Measurements from ENCODE around the gene TPH2.

TPH2 gene

GRCh38 chr12:71945121-71945520 lies 6.5 kb downstream of the TPH2 start:
- DNase-seq (ENCODE audit: low read depth) = no peak
- Histone ChIP-seq H3K4me3 (ENCODE audit: low read length) (no peak overlapping the region), H3K9me3 (ENCODE audit: control insufficient read depth, low read length) (no peaks in the 10 kb centered on the region), H3K9ac (ENCODE audit: low read length) (no peak overlapping the region), H3K4me1 (ENCODE audit: control insufficient read depth, insufficient read depth, low read length) (no peaks in the 10 kb centered on the region), H3K27me3 (replicated peaks; ENCODE audit: control insufficient read depth, insufficient read depth, low read length) (peaks cover 9% of the 10 kb centered on the region), H3K36me3 (ENCODE audit: control insufficient read depth, insufficient read depth, low read length, severe bottlenecking) (no peaks in the 10 kb centered on the region)

- Histone ChIP-seq H3K4me3 (ENCODE audit: low read length) (no peak overlapping the region), H3K9ac (ENCODE audit: low read length) (no peak overlapping the region), H3K9me3 (ENCODE audit: control insufficient read depth, low read length) (no peaks in the 10 kb centered on the region), H3K4me1 (ENCODE audit: control insufficient read depth, insufficient read depth, low read length) (no peaks in the 10 kb centered on the region), H3K27me3 (replicated peaks; ENCODE audit: control insufficient read depth, insufficient read depth, low read length) (peaks cover 7% of the 10 kb centered on the region), H3K36me3 (ENCODE audit: control insufficient read depth, insufficient read depth, low read length, severe bottlenecking) (no peaks in the 10 kb centered on the region)
- DNase-seq (ENCODE audit: low read depth) = no peak
These were observed 7.2 kb downstream of the TPH2 start for GRCh38 chr12:71945883-71946282.

GRCh38 chr12:71947645-71948105 lies 9.0 kb downstream of the TPH2 start:
- Histone ChIP-seq H3K9ac (ENCODE audit: low read length) (no peak overlapping the region), H3K4me3 (ENCODE audit: low read length) (no peak overlapping the region), H3K4me1 (ENCODE audit: control insufficient read depth, insufficient read depth, low read length) (no peaks in the 10 kb centered on the region), H3K27me3 (replicated peaks; ENCODE audit: control insufficient read depth, insufficient read depth, low read length) (peaks cover 7% of the 10 kb centered on the region), H3K9me3 (ENCODE audit: control insufficient read depth, low read length) (no peaks in the 10 kb centered on the region), H3K36me3 (ENCODE audit: control insufficient read depth, insufficient read depth, low read length, severe bottlenecking) (no peaks in the 10 kb centered on the region)
- peak; percentile 50 for DNase-seq (ENCODE audit: low read depth)

GRCh38 chr12:71948390-71948789 lies 9.7 kb downstream of the TPH2 start:
- no peaks in the 10 kb centered on the region for H3K4me1 ChIP-seq (ENCODE audit: control insufficient read depth, insufficient read depth, low read length)
- peaks cover 7% of the 10 kb centered on the region for H3K27me3 ChIP-seq (replicated peaks; ENCODE audit: control insufficient read depth, insufficient read depth, low read length)
- H3K9me3 ChIP-seq (ENCODE audit: control insufficient read depth, low read length) = no peaks in the 10 kb centered on the region
- no peak overlapping the region for H3K9ac ChIP-seq (ENCODE audit: low read length)
- H3K4me3 ChIP-seq (ENCODE audit: low read length) = no peak overlapping the region
- no peak for DNase-seq (ENCODE audit: low read depth)
- no peaks in the 10 kb centered on the region for H3K36me3 ChIP-seq (ENCODE audit: control insufficient read depth, insufficient read depth, low read length, severe bottlenecking)

- no peaks in the 10 kb centered on the region for H3K36me3 ChIP-seq (ENCODE audit: control insufficient read depth, insufficient read depth, low read length, severe bottlenecking)
- no peak overlapping the region for H3K4me3 ChIP-seq (ENCODE audit: low read length)
- DNase-seq (ENCODE audit: low read depth) = no peak
- H3K4me1 ChIP-seq (ENCODE audit: control insufficient read depth, insufficient read depth, low read length) = no peaks in the 10 kb centered on the region
- no peaks in the 10 kb centered on the region for H3K9me3 ChIP-seq (ENCODE audit: control insufficient read depth, low read length)
- no peak overlapping the region for H3K9ac ChIP-seq (ENCODE audit: low read length)
- H3K27me3 ChIP-seq (replicated peaks; ENCODE audit: control insufficient read depth, insufficient read depth, low read length) = peaks cover 4% of the 10 kb centered on the region
These were observed 11.0 kb downstream of the TPH2 start for GRCh38 chr12:71949646-71950045.

GRCh38 chr12:71950404-71950803 lies 11.8 kb downstream of the TPH2 start:
- H3K9ac ChIP-seq (ENCODE audit: low read length) = no peak overlapping the region
- H3K36me3 ChIP-seq (ENCODE audit: control insufficient read depth, insufficient read depth, low read length, severe bottlenecking) = no peaks in the 10 kb centered on the region
- H3K4me1 ChIP-seq (ENCODE audit: control insufficient read depth, insufficient read depth, low read length) = no peaks in the 10 kb centered on the region
- H3K27me3 ChIP-seq (replicated peaks; ENCODE audit: control insufficient read depth, insufficient read depth, low read length) = no peaks in the 10 kb centered on the region
- H3K4me3 ChIP-seq (ENCODE audit: low read length) = no peak overlapping the region
- no peak for DNase-seq (ENCODE audit: low read depth)
- no peaks in the 10 kb centered on the region for H3K9me3 ChIP-seq (ENCODE audit: control insufficient read depth, low read length)

GRCh38 chr12:71950819-71951218 lies 12.2 kb downstream of the TPH2 start:
- DNase-seq (ENCODE audit: low read depth) = no peak
- Histone ChIP-seq H3K4me3 (ENCODE audit: low read length) (no peak overlapping the region), H3K4me1 (ENCODE audit: control insufficient read depth, insufficient read depth, low read length) (peaks cover 2% of the 10 kb centered on the region), H3K9ac (ENCODE audit: low read length) (no peak overlapping the region), H3K9me3 (ENCODE audit: control insufficient read depth, low read length) (no peaks in the 10 kb centered on the region), H3K36me3 (ENCODE audit: control insufficient read depth, insufficient read depth, low read length, severe bottlenecking) (no peaks in the 10 kb centered on the region), H3K27me3 (replicated peaks; ENCODE audit: control insufficient read depth, insufficient read depth, low read length) (no peaks in the 10 kb centered on the region)

GRCh38 chr12:71954083-71954778 lies 15.6 kb downstream of the TPH2 start:
- Histone ChIP-seq H3K4me1 (ENCODE audit: control insufficient read depth, insufficient read depth, low read length) (peaks cover 17% of the 10 kb centered on the region), H3K9me3 (ENCODE audit: control insufficient read depth, low read length) (no peaks in the 10 kb centered on the region), H3K9ac (ENCODE audit: low read length) (no peak overlapping the region), H3K27me3 (replicated peaks; ENCODE audit: control insufficient read depth, insufficient read depth, low read length) (no peaks in the 10 kb centered on the region), H3K4me3 (ENCODE audit: low read length) (no peak overlapping the region), H3K36me3 (ENCODE audit: control insufficient read depth, insufficient read depth, low read length, severe bottlenecking) (no peaks in the 10 kb centered on the region)
- DNase-seq (ENCODE audit: low read depth) = no peak

GRCh38 chr12:71954861-71955260 lies 16.2 kb downstream of the TPH2 start:
- no peak overlapping the region for H3K4me3 ChIP-seq (ENCODE audit: low read length)
- no peak for DNase-seq (ENCODE audit: low read depth)

GRCh38 chr12:71955970-71956369 lies 17.3 kb downstream of the TPH2 start:
- DNase-seq (ENCODE audit: low read depth) = peak; percentile 15
- H3K4me1 ChIP-seq (ENCODE audit: control insufficient read depth, insufficient read depth, low read length) = peaks cover 21% of the 10 kb centered on the region
- no peaks in the 10 kb centered on the region for H3K27me3 ChIP-seq (replicated peaks; ENCODE audit: control insufficient read depth, insufficient read depth, low read length)
- H3K36me3 ChIP-seq (ENCODE audit: control insufficient read depth, insufficient read depth, low read length, severe bottlenecking) = no peaks in the 10 kb centered on the region
- no peaks in the 10 kb centered on the region for H3K9me3 ChIP-seq (ENCODE audit: control insufficient read depth, low read length)
- H3K4me3 ChIP-seq (ENCODE audit: low read length) = no peak overlapping the region
- no peak overlapping the region for H3K9ac ChIP-seq (ENCODE audit: low read length)

More at GRCh38 chr12:71954861-71955260, 16.2 kb downstream of the TPH2 start:
- no peaks in the 10 kb centered on the region for H3K9me3 ChIP-seq (ENCODE audit: control insufficient read depth, low read length)
- no peaks in the 10 kb centered on the region for H3K36me3 ChIP-seq (ENCODE audit: control insufficient read depth, insufficient read depth, low read length, severe bottlenecking)
- H3K4me1 ChIP-seq (ENCODE audit: control insufficient read depth, insufficient read depth, low read length) = peaks cover 21% of the 10 kb centered on the region
- no peak overlapping the region for H3K9ac ChIP-seq (ENCODE audit: low read length)
- no peaks in the 10 kb centered on the region for H3K27me3 ChIP-seq (replicated peaks; ENCODE audit: control insufficient read depth, insufficient read depth, low read length)

- Histone ChIP-seq H3K27me3 (replicated peaks; ENCODE audit: control insufficient read depth, insufficient read depth, low read length) (no peaks in the 10 kb centered on the region), H3K9ac (ENCODE audit: low read length) (peak overlapping the region; percentile 60), H3K36me3 (ENCODE audit: control insufficient read depth, insufficient read depth, low read length, severe bottlenecking) (no peaks in the 10 kb centered on the region), H3K4me3 (ENCODE audit: low read length) (peak overlapping the region; percentile 58), H3K4me1 (ENCODE audit: control insufficient read depth, insufficient read depth, low read length) (peaks cover 21% of the 10 kb centered on the region), H3K9me3 (ENCODE audit: control insufficient read depth, low read length) (no peaks in the 10 kb centered on the region)
- DNase-seq (ENCODE audit: low read depth) = peak; percentile 23
These were observed 19.4 kb downstream of the TPH2 start for GRCh38 chr12:71958056-71958455.

GRCh38 chr12:71958457-71958856 lies 19.8 kb downstream of the TPH2 start:
- no peaks in the 10 kb centered on the region for H3K36me3 ChIP-seq (ENCODE audit: control insufficient read depth, insufficient read depth, low read length, severe bottlenecking)
- no peak for DNase-seq (ENCODE audit: low read depth)
- no peaks in the 10 kb centered on the region for H3K9me3 ChIP-seq (ENCODE audit: control insufficient read depth, low read length)
- peaks cover 21% of the 10 kb centered on the region for H3K4me1 ChIP-seq (ENCODE audit: control insufficient read depth, insufficient read depth, low read length)
- peak overlapping the region; percentile 58 for H3K4me3 ChIP-seq (ENCODE audit: low read length)
- H3K27me3 ChIP-seq (replicated peaks; ENCODE audit: control insufficient read depth, insufficient read depth, low read length) = no peaks in the 10 kb centered on the region
- peak overlapping the region; percentile 60 for H3K9ac ChIP-seq (ENCODE audit: low read length)
